Prostate gland (tissue), 2 donors: Measurements from ENCODE around the gene ZDHHC18. TPM values are rescaled to one million over a fixed set of nuclear protein-coding genes. Genes with fewer than 3 reads are reported as not detected.

Source experiments
- DNase-seq: peaks from one replicate; pipeline ENCODE4 v3.0.0-alpha.2; 2019; ENCODE audit warnings: low spot score
- H3K27ac ChIP-seq, 2 donors: fragments of 200-600 bp; sonication (generic); 2 replicates each; pipeline ENCODE4 v1.5.1; 2017 to 2019
- H3K27me3 ChIP-seq: fragments of 200-600 bp; sonication (generic); replicated peaks from 2 replicates; pipeline ENCODE4 v1.5.1; 2019; ENCODE audit not compliant: insufficient read depth
- H3K36me3 ChIP-seq, 2 donors: fragments of 200-600 bp; sonication (generic); 1 replicate in 1 of 2; 2 replicates in 1 of 2; pipeline versions ENCODE4 v1.5.1 to v1.8.1; 2017 to 2019
- H3K4me1 ChIP-seq: fragments of 200-600 bp; sonication (generic); replicated peaks from 2 replicates; pipeline ENCODE4 v1.5.1; 2019
- H3K4me3 ChIP-seq, 2 donors: fragments of 200-600 bp; sonication (generic); 2 replicates each; pipeline ENCODE4 v1.5.1; 2017 to 2019
- H3K9me3 ChIP-seq: fragments of 200-600 bp; sonication (generic); 2 replicates; pipeline ENCODE4 v1.5.1; 2017
- POLR2A ChIP-seq: fragments of 450-650 bp; IDR thresholded peaks from one replicate; pipeline ENCODE4 v1.6.1; 2016; ENCODE audit warnings: antibody characterized with exemption, mild to moderate bottlenecking
- POLR2AphosphoS5 ChIP-seq: sonication (generic); formaldehyde crosslinking; IDR thresholded peaks from one replicate; pipeline ENCODE4 v1.6.1; 2017; ENCODE audit warnings: antibody characterized with exemption
- WGBS: methylation state at CpG from one replicate; pipeline ENCODE4 v1.1.5; 2018; 5-methylcytosine and 5-hydroxymethylcytosine counted together
- intact Hi-C: fragments of 100-400 bp; cut with DNase I; formaldehyde crosslinking; loops from one replicate; pipeline ENCODE4 v1.14.2; 2022
- total RNA-seq, 2 donors: library from RNA; depleted of rRNA; stranded (reverse); fragments of >200 nt; gene quantifications; one replicate each; pipeline ENCODE4 v1.1.0, GENCODE V29; 2016
- TF ChIP-seq, protein P1 (sequence below), 4 experiments: fragments of 200-600 bp in 2 of 4; fragments of 450-650 bp in 2 of 4; sonication (generic) in 2 of 4; IDR thresholded peaks; 1 replicate in 3 of 4; 2 replicates in 1 of 4; pipeline ENCODE4 v1.5.1; 2016 to 2019; ENCODE audit warnings: antibody characterized with exemption in 4 of 4, mild to moderate bottlenecking in 2 of 4, moderate library complexity in 2 of 4

ZDHHC18 gene
- total RNA-seq, 2 donors from 2014 or later: 20.0 to 30.7 TPM

DNA sequence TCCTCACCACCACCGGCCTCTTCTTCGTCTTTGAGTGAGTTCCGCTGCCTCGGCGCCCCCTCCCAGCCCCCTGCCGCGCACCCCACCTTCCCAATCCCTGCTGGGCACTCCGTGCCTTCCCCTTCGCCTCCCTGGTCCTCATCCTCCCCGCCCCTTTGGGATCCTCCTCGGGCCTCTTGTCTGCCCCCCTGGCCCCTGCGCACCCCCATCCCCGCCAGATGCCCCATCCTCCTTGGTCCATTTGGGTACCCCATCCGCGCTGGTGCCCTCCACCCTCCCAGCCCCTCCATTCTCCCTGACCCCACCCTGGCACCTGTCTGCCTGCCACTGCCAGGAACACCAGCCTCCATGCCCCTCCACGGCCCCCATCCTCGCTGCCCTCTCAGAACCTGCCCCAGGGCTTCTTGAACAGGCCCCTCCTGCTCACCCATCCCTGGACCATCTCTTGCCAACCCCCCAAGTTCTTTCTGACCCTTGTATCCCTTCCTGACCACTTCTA is 667 bp downstream of the ZDHHC18 start:
- Histone ChIP-seq H3K36me3 (no peaks in the 10 kb centered on the region), H3K4me1 (peaks cover 18% of the 10 kb centered on the region), H3K4me3 (peak overlapping the region; percentile 70 to 73), H3K27ac (peak overlapping the region; percentile 76 to 82), H3K9me3 (no peaks in the 10 kb centered on the region), H3K27me3 (no peaks in the 10 kb centered on the region)
- DNase-seq: no peak
- 2% methylated on average over 17 of the region's 17 CpGs for WGBS
- TF ChIP-seq POLR2AphosphoS5 (no peak), POLR2A (no peak)
- TF ChIP-seq, protein P1, sequence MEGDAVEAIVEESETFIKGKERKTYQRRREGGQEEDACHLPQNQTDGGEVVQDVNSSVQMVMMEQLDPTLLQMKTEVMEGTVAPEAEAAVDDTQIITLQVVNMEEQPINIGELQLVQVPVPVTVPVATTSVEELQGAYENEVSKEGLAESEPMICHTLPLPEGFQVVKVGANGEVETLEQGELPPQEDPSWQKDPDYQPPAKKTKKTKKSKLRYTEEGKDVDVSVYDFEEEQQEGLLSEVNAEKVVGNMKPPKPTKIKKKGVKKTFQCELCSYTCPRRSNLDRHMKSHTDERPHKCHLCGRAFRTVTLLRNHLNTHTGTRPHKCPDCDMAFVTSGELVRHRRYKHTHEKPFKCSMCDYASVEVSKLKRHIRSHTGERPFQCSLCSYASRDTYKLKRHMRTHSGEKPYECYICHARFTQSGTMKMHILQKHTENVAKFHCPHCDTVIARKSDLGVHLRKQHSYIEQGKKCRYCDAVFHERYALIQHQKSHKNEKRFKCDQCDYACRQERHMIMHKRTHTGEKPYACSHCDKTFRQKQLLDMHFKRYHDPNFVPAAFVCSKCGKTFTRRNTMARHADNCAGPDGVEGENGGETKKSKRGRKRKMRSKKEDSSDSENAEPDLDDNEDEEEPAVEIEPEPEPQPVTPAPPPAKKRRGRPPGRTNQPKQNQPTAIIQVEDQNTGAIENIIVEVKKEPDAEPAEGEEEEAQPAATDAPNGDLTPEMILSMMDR (IDR thresholded peaks at IDR 0.05): no peak
- intact Hi-C loops: no loop called here

DNA sequence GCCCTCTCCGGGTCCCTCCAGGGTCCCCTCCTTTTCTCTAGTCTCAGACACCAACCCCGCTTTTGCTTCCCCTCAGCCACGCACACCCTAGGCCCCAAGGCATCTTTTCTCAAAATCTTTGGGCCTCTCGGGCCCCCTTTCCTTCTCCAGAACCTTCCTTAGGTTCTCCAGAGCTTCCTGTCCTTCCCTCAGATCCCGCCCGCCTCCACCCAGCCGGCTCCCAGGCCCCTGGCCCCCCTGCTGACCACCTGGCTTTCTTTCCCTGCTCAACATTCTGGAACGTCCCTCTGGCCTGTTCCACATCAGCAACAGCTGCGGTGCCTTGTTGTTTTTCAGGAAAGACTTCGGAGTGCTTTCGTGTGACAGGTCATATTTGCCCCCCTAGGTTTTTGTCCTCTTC is 1.2 kb downstream of the ZDHHC18 start:
- H3K27me3 ChIP-seq: no peaks in the 10 kb centered on the region
- 9% methylated on average over 11 of the region's 11 CpGs for WGBS
- no peaks in the 10 kb centered on the region for H3K36me3 ChIP-seq
- no peaks in the 10 kb centered on the region for H3K9me3 ChIP-seq
- peaks cover 18% of the 10 kb centered on the region for H3K4me1 ChIP-seq
- no peak for TF ChIP-seq POLR2AphosphoS5
- TF ChIP-seq, protein P1 (IDR thresholded peaks at IDR 0.05): no peak
- TF ChIP-seq POLR2A: no peak
- intact Hi-C loops: no loop called here
- H3K4me3 ChIP-seq: peak overlapping the region; percentile 70 to 73
- DNase-seq: no peak
- peak overlapping the region; percentile 76 to 82 for H3K27ac ChIP-seq

DNA sequence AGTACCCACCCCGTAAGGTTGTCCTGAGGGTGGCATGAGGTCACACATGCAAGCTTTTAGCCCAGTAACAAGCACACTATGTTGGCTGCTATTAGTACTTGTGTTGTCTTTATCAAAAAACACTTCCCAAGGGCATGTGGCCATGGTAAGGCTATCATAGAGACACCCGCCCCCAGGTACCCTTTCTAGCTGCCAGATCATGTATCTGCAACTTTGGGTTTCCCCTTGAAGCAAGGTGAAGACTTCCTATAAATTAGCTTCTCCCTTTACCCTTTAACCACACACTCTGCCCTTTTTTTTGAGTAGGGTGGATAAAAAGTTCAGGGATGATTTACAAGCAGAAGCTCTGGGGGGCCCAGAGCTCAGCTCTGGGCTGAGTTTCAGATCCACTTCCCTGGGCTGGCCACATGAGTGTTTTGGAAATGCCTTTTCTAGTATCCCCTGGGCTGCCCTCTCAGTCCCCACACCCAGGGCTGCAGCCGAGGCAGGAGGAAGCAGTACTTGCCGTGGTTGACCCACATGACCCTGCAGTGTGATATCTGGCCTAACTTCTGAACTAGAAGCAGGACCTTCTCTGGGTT is 2.0 kb downstream of the ZDHHC18 start:
- no peak overlapping the region for H3K27ac ChIP-seq
- TF ChIP-seq POLR2AphosphoS5: no peak
- TF ChIP-seq POLR2A: no peak
- TF ChIP-seq, protein P1 (IDR thresholded peaks at IDR 0.05): no peak
- H3K27me3 ChIP-seq: no peaks in the 10 kb centered on the region
- no peak for DNase-seq
- intact Hi-C loops: no loop called here
- peaks cover 0 to 3% of the 10 kb centered on the region in 2 donors for H3K36me3 ChIP-seq
- H3K4me1 ChIP-seq: peaks cover 18% of the 10 kb centered on the region
- H3K9me3 ChIP-seq: no peaks in the 10 kb centered on the region
- 43% methylated on average over 4 of the region's 4 CpGs for WGBS
- H3K4me3 ChIP-seq: no peak overlapping the region

DNA sequence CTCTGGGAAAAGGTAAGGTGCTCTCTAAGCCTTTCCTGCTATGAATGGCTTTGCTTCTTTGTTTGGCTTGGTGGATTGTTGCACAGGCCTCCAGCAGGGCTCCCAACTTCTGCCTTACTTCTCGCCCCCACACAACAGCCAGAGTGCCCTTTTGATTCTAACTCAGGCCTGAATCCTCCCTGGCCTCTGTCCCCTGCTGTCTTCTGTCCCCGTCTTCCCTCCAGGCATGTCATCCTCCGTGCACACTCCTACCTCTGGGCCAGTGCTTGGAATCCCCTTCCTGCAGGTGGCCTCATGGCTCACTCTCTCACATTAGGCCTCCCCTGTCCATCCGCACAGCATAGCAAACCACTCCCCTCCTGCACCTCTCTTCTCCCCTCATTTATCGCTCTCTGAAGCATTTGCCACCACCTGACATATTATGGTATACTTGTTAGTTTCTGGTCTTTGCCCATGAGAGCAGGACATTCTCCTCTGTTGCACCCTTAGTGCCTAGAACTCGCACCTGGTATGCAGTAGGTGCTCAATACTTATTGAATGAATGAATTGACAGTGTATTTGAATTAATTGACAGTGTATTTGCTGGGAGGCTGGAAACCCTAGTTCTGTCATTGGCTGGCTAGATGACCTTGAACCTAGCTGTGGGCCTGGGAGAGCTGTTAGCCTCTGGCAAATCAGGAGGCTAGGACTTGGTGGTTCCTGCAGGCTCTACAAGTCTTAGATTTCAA is 2.9 kb downstream of the ZDHHC18 start:
- peaks cover 0 to 6% of the 10 kb centered on the region in 2 donors for H3K36me3 ChIP-seq
- no peak overlapping the region for H3K4me3 ChIP-seq
- no peak for TF ChIP-seq POLR2AphosphoS5
- TF ChIP-seq POLR2A: no peak
- TF ChIP-seq, protein P1 (IDR thresholded peaks at IDR 0.05): no peak
- WGBS: 66% methylated on average over 6 of the region's 6 CpGs
- H3K27me3 ChIP-seq: no peaks in the 10 kb centered on the region
- peaks cover 18% of the 10 kb centered on the region for H3K4me1 ChIP-seq
- H3K27ac ChIP-seq: no peak overlapping the region
- DNase-seq: no peak
- H3K9me3 ChIP-seq: no peaks in the 10 kb centered on the region
- intact Hi-C loops: no loop called here
